Vagina (tissue), 2 donors: ENCODE measurements around the gene MFRP.

Source experiments
- POLR2A ChIP-seq, 2 donors: fragments of 450-650 bp; IDR thresholded peaks; one replicate each; pipeline ENCODE4 v1.6.1; 2017; ENCODE audit warnings: antibody characterized with exemption in 2 of 2, mild to moderate bottlenecking in 2 of 2, moderate library complexity in 2 of 2
- TF ChIP-seq, protein P1 (sequence below), 3 experiments: fragments of 450-650 bp in 2 of 3; fragments of 200-600 bp in 1 of 3; sonication (generic) in 1 of 3; IDR thresholded peaks; one replicate each; pipeline ENCODE4 v1.5.1; 2017 to 2019; ENCODE audit warnings: antibody characterized with exemption in 3 of 3, mild to moderate bottlenecking in 2 of 3, moderate library complexity in 2 of 3

DNA sequence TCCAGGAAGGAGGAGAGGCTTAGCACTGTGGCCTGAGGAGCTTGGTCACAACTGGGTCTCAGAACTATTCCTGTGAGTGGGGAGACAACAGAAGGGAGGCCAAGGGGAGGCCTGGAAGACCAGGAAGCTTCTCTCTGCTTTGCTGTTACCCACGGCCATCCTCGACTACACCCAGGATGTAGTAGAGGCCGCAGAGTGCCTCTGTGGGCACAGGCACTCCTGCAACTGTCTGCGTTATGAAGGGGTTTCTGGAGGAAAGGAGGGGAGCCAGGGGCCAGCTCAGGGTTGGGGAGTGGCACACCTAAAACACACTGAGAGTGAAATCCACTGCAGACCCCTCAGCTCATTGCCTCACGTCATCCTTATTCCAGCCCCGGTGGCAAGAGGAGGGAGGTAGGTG lies 3.8 kb upstream of the MFRP start:
- TF ChIP-seq, protein P1, sequence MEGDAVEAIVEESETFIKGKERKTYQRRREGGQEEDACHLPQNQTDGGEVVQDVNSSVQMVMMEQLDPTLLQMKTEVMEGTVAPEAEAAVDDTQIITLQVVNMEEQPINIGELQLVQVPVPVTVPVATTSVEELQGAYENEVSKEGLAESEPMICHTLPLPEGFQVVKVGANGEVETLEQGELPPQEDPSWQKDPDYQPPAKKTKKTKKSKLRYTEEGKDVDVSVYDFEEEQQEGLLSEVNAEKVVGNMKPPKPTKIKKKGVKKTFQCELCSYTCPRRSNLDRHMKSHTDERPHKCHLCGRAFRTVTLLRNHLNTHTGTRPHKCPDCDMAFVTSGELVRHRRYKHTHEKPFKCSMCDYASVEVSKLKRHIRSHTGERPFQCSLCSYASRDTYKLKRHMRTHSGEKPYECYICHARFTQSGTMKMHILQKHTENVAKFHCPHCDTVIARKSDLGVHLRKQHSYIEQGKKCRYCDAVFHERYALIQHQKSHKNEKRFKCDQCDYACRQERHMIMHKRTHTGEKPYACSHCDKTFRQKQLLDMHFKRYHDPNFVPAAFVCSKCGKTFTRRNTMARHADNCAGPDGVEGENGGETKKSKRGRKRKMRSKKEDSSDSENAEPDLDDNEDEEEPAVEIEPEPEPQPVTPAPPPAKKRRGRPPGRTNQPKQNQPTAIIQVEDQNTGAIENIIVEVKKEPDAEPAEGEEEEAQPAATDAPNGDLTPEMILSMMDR (IDR thresholded peaks at IDR 0.05), result no peak
- TF ChIP-seq POLR2A (IDR thresholded peaks at IDR 0.05), result no peak
